ENCODE data around the gene ARGLU1.
"Not testable (repeated sequence)": the region's sequence is repeated elsewhere in the genome, so short reads cannot be mapped to it uniquely, and the experiment has no call there.

ARGLU1 gene, protein sequence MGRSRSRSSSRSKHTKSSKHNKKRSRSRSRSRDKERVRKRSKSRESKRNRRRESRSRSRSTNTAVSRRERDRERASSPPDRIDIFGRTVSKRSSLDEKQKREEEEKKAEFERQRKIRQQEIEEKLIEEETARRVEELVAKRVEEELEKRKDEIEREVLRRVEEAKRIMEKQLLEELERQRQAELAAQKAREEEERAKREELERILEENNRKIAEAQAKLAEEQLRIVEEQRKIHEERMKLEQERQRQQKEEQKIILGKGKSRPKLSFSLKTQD

DNA sequence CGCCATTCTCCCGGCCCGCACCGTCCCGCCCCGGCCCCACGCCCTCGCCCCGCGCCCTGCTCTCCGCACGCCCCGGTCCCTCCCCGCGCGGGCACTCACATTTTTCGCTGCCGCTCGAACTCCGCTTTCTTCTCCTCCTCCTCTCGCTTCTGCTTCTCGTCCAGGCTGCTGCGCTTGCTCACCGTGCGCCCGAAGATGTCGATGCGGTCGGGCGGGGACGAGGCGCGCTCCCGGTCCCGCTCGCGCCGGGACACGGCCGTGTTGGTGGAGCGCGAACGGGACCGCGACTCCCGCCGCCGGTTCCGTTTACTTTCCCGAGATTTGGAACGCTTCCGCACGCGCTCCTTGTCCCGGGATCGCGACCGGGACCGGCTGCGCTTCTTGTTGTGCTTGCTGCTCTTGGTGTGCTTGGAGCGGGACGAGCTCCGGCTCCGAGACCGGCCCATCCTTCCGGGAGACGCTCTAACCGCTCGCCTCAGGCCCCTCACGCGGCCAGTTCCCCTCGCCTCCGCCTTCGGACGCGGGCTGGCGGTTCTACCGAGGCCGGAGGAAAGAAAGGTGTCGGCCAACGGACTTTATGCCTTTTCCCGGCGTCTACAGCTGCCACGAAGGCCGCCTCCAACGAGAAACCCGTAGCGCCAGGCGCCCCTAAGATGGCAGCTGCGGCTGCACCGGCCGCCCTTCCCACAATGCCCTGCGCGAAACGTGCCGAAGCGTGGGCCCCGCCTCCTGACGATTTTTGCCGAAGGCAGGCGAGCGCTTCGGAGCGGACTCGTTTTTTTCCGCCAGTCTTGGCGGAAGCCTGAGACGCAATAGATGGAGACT is at the start of gene ARGLU1:
ARGLU1 (minus strand) TSS at position 664 of the 825 bp plus-strand sequence; CDS start at position 446, 218 bp downstream.
- Mint-ChIP-seq H3K27me3 (no peaks in the 10 kb centered on the region), H3K9me3 (no peaks in the 10 kb centered on the region), H3K36me3 (ENCODE audit: low read depth) (peaks cover 46% of the 10 kb centered on the region), H3K4me1 (ENCODE audit: low read depth) (peaks cover 59% of the 10 kb centered on the region), H3K4me3 (peak within 1 kb of the TSS; percentile 99), H3K27ac (peak within 1 kb of the TSS; percentile 98)
- peak; percentile 99 for DNase-seq

DNA sequence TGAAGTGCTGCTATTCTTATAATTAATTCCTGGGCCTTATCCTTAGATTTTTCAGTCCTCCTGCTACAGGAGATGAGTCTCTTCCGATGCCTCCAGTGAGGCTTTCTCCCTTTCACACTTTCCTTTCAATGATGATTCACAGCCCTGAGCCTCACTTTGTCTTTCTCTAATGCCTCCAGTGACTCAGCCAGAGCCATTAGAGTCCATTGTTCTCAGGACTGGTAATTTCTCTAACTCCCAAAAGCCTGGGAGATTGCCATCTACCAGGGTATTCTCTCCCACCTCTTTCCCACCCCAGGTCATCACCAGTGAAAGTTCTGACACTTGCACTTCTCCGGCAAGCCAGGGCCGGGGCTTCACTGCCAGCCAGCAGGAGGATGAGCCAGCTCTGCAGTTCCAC is 49.6 kb upstream of the ARGLU1 start:
- Mint-ChIP-seq H3K36me3 (ENCODE audit: low read depth) (no peaks in the 10 kb centered on the region), H3K27ac (no peak overlapping the region), H3K27me3 (peaks cover 24% of the 10 kb centered on the region), H3K4me3 (no peak overlapping the region), H3K4me1 (ENCODE audit: low read depth) (peaks cover 4% of the 10 kb centered on the region), H3K9me3 (no peaks in the 10 kb centered on the region)
- no peak for DNase-seq

DNA sequence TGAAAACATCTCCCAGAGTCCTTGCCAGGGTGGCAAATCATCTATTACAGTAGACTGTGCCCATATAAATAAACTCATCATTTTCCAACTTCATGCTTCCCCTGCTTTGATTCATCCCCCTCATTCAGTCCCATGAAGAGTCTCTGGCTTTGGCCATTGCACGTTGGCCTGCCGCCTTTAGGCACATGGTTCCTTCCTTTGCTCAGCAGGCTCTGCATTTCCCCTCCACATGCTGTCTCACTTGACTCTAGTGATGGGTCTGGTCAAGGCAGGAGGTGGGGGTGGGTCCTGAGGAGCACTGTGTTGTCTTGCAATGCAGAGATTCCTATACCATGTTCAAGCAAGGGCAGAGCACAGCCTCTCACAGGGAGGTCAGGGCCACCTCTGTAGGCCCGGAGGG is 48.8 kb upstream of the ARGLU1 start:
- DNase-seq: no peak
- Mint-ChIP-seq H3K9me3 (no peaks in the 10 kb centered on the region), H3K27me3 (peaks cover 19% of the 10 kb centered on the region), H3K27ac (no peak overlapping the region), H3K4me3 (no peak overlapping the region), H3K4me1 (ENCODE audit: low read depth) (peaks cover 4% of the 10 kb centered on the region), H3K36me3 (ENCODE audit: low read depth) (no peaks in the 10 kb centered on the region)

DNA sequence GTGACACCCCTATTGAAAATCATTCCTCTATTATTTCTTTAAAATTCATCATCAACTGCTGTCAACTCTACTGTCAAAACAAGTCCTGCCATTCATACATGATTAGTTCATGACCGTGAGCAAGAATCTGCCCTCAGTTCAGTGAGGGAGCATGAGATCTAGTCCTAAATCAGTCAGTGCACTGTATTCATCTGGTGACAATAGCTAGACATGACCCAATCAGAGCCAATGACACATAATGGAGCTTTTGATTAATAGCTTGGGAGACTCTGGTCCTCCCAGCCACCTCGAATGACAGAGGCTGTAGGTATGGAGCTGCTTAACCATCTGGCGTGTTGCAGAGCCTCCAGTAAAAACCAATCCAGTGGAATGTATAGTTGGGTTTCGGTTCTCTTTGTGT is 46.9 kb upstream of the ARGLU1 start:
- Mint-ChIP-seq H3K4me1 (ENCODE audit: low read depth) (peaks cover 3% of the 10 kb centered on the region), H3K4me3 (no peak overlapping the region), H3K9me3 (no peaks in the 10 kb centered on the region), H3K27ac (no peak overlapping the region), H3K27me3 (peaks cover 12% of the 10 kb centered on the region), H3K36me3 (ENCODE audit: low read depth) (no peaks in the 10 kb centered on the region)
- DNase-seq: no peak

DNA sequence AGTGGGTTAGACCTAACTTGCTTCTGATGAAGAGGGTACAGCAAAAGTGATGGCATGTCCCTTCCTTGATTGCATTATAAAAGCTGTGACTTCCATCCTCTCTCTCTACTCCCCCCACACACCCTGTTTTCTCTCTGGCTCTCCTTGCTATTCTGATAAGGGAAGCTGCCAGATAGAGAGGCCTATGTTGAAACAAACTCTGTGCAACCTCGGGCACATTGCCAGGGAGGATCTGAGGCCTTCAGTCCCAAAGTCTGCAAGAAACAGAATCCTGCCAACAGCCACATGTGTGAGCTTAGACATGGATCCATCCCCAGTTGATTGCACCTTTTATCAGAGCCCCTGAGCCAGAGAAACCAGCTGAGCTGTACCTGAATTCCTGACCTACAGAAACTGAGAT is 44.8 kb upstream of the ARGLU1 start:
- no peaks in the 10 kb centered on the region for H3K4me1 Mint-ChIP-seq (ENCODE audit: low read depth)
- H3K36me3 Mint-ChIP-seq (ENCODE audit: low read depth): no peaks in the 10 kb centered on the region
- peaks cover 17% of the 10 kb centered on the region for H3K27me3 Mint-ChIP-seq
- H3K9me3 Mint-ChIP-seq: no peaks in the 10 kb centered on the region
- DNase-seq: no peak
- H3K4me3 Mint-ChIP-seq: no peak overlapping the region
- no peak overlapping the region for H3K27ac Mint-ChIP-seq

DNA sequence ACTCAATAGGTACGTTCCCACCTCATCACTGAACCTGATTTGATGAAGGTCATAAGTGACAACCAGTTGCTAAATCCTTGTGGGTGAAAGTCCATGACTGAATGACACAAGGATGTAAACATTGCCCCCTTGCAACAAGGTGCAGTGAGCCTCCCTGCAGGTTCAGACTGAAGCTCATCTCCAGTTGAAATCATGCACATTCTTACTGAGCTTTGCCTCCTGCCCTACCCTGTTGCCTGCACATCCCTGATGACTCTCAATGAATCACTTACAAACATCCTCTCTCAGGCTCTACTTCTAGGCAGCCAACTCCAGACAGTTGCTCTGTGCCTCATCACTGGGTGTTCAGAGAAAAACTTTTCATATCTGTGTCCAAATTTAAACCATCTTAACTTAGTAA is 42.5 kb upstream of the ARGLU1 start:
- no peaks in the 10 kb centered on the region for H3K36me3 Mint-ChIP-seq (ENCODE audit: low read depth)
- H3K4me3 Mint-ChIP-seq: no peak overlapping the region
- H3K27ac Mint-ChIP-seq: no peak overlapping the region
- no peaks in the 10 kb centered on the region for H3K4me1 Mint-ChIP-seq (ENCODE audit: low read depth)
- peaks cover 2% of the 10 kb centered on the region for H3K9me3 Mint-ChIP-seq
- H3K27me3 Mint-ChIP-seq: peaks cover 30% of the 10 kb centered on the region
- DNase-seq: no peak

DNA sequence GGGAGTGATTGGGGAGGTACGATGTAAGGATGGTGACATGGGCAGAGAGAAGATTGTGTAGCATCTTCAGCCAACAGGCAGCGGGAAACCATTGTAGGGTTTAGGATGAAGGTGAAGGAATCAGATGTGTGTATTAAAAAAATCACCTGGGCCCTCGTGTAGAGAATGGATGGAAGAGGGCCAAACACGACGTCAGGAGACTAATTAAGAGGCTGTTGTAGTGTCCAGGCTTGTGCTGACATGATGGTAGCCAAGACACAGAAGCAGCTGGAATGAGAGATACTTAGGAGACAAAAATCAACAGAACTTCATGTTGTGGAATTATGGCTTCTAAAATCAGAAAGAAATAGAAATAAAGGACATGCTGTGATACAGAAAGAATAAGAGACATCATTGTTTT is 41.2 kb upstream of the ARGLU1 start:
- Mint-ChIP-seq H3K4me1 (ENCODE audit: low read depth) (no peaks in the 10 kb centered on the region), H3K9me3 (peaks cover 2% of the 10 kb centered on the region), H3K36me3 (ENCODE audit: low read depth) (no peaks in the 10 kb centered on the region), H3K27me3 (peaks cover 31% of the 10 kb centered on the region), H3K27ac (no peak overlapping the region), H3K4me3 (no peak overlapping the region)
- DNase-seq: no peak

DNA sequence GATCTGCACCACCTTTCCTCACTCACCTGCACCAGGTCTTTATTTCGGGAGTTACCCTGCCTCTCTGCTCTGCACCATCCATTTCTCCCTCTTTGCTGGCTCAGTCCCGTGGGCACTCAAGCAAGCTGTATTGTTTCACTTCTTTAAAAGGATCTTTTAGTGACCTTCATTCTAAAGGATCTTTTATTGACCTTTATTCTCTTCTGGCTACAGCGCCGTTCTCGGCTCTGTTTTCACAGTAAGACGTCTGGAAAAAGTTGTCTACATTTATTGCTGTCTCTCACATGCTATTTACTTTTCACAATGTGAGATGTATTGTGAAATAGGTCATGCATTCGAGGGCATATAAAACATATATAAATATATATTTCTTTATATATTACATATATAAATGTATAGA is 35.6 kb upstream of the ARGLU1 start:
- DNase-seq: no peak
- H3K36me3 Mint-ChIP-seq (ENCODE audit: low read depth): no peaks in the 10 kb centered on the region
- peaks cover 2% of the 10 kb centered on the region for H3K9me3 Mint-ChIP-seq
- H3K4me3 Mint-ChIP-seq: no peak overlapping the region
- H3K27ac Mint-ChIP-seq: no peak overlapping the region
- H3K27me3 Mint-ChIP-seq: peaks cover 24% of the 10 kb centered on the region
- peaks cover 21% of the 10 kb centered on the region for H3K4me1 Mint-ChIP-seq (ENCODE audit: low read depth)

DNA sequence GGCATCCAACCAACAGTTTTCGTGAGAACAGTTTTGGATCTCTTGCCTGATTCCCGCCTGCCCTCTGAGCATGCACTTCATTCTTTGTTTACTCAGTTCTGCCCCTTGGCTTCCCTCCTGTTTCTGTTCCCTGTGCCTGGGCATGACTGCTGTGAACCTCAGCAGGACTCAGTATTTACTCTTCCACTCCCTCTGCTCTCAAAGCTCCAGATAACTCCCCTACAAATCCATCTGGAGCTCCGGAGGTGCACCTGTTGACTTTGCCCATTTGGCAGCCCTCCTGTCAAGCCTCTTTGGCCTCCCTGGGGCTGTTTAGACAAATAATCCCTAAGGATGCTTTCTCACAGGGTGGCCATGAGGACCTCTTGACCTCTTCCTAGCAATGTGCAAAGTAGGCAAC is 34.2 kb upstream of the ARGLU1 start:
- no peaks in the 10 kb centered on the region for H3K36me3 Mint-ChIP-seq (ENCODE audit: low read depth)
- H3K27me3 Mint-ChIP-seq: peaks cover 19% of the 10 kb centered on the region
- peaks cover 21% of the 10 kb centered on the region for H3K4me1 Mint-ChIP-seq (ENCODE audit: low read depth)
- no peak overlapping the region for H3K27ac Mint-ChIP-seq
- peaks cover 2% of the 10 kb centered on the region for H3K9me3 Mint-ChIP-seq
- DNase-seq: no peak
- no peak overlapping the region for H3K4me3 Mint-ChIP-seq

DNA sequence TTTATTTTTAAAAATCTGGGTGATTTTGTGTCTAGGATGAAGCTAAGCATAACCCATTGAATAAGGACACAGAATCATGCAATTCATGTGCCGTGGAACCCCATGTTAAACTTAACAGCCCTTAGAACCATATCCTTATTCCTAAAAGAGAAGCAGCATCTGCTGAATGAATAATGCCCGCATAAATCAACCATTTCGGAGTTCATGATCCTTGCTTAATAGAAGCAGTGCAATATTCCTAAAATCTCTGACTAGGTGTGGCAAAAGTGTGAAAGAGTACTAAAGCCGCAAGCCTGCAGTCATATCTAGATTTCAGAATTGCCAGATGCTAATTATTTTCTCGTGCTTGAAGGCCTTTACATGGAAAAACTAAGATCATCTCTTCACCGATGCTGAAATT is 33.6 kb upstream of the ARGLU1 start:
- DNase-seq: no peak
- Mint-ChIP-seq H3K9me3 (peaks cover 2% of the 10 kb centered on the region), H3K36me3 (ENCODE audit: low read depth) (no peaks in the 10 kb centered on the region), H3K4me1 (ENCODE audit: low read depth) (peaks cover 21% of the 10 kb centered on the region), H3K4me3 (no peak overlapping the region), H3K27ac (no peak overlapping the region), H3K27me3 (peaks cover 22% of the 10 kb centered on the region)

DNA sequence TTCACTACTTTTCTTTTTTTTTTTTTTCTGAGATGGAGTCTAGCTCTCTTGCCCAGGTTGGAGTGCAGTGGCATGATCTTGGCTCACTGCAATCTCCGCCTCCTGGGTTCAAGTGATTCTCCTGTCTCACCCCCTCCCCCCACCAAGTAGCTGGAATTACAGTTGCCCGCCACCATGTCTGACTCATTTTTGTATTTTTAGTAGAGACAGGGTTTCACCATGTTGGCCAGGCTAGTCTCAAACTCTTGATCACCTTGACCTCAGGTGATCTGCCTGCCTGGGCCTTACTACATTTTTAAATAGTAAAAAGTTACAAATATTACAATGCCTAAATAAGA is 32.8 kb upstream of the ARGLU1 start:
- not testable (repeated sequence) for DNase-seq; H3K36me3 Mint-ChIP-seq (ENCODE audit: low read depth); H3K27ac Mint-ChIP-seq; H3K9me3 Mint-ChIP-seq; H3K4me3 Mint-ChIP-seq
- Mint-ChIP-seq H3K27me3 (peaks cover 19% of the 10 kb centered on the region), H3K4me1 (ENCODE audit: low read depth) (peaks cover 21% of the 10 kb centered on the region)

DNA sequence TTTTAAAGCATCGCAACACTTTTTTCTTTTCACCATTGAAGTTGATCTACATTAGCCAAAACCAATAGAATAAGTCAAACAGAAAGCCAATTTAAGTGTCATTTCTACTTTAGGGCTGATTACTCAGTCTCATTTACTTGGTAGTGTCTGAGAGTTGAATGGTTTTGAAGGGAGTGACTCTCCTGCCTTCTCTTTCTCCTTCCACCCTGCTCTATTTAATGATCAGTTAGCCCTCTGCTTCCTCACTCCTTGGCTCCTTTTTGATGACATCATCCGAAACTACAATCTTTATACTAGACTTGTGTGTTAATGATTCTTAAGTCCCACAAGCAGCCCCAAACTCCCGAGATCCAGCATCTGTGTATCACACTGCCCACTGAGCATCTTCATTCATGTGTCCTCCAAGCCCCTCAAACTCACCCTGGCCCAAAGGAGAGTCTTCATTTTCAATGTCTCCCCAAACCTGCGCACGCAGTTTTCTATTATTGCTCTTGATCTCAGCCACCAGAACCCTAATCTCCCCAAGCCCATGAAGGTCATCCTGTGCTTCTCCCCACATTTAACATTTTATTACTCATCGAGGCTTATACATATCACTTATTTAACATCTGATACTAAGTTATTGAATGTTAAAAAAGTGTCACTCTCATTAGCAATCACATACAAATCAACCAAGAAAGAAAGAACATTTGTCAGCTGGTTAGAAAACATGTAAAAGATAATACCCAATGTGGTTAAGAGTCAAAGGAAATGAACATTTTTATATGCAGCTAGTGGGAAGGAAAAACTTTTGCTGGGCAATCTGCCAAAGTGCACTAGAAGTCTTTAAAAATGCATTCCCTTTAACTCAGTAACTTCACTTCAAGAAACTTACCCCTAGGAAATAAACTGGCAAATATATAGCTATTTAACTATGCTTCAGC is 32.2 kb upstream of the ARGLU1 start:
- Mint-ChIP-seq H3K27me3 (peaks cover 14% of the 10 kb centered on the region), H3K36me3 (ENCODE audit: low read depth) (no peaks in the 10 kb centered on the region), H3K4me3 (no peak overlapping the region), H3K9me3 (no peaks in the 10 kb centered on the region), H3K4me1 (ENCODE audit: low read depth) (peaks cover 21% of the 10 kb centered on the region), H3K27ac (peak overlapping the region; percentile 19)
- no peak for DNase-seq

DNA sequence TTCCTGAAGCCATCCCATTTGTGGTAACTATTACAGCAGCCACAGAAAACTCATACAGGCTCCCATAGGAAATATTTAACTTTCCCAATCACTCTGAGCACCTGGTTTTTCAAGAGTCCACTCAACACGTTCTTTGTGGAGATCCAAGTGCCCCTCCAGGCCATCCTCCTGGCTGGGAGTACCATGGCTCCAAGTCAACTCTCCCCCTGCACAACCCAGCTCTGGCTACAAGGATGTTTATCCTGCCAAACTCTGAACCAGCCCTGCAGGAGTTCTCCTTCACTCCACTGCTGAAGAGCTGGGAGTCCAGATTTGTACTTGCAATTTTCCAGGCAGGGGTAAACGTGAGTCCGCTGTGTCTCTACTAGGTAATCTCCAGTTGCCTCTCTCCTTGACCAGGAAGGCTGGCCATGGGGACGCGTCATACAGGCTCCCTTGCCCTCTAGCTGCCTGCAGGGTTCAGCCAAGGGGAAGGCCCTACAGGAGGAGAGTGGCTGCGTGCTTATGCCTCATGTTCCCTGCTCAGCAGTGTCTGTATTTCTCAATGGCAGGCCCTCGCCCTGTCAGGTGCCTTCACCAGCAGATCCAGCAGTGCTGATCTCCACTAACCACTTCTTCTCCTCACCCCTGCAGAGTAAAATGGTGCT is 29.9 kb upstream of the ARGLU1 start:
- no peaks in the 10 kb centered on the region for H3K9me3 Mint-ChIP-seq
- H3K4me1 Mint-ChIP-seq (ENCODE audit: low read depth): peaks cover 21% of the 10 kb centered on the region
- H3K4me3 Mint-ChIP-seq: no peak overlapping the region
- H3K27ac Mint-ChIP-seq: no peak overlapping the region
- H3K27me3 Mint-ChIP-seq: peaks cover 11% of the 10 kb centered on the region
- DNase-seq: no peak
- no peaks in the 10 kb centered on the region for H3K36me3 Mint-ChIP-seq (ENCODE audit: low read depth)

DNA sequence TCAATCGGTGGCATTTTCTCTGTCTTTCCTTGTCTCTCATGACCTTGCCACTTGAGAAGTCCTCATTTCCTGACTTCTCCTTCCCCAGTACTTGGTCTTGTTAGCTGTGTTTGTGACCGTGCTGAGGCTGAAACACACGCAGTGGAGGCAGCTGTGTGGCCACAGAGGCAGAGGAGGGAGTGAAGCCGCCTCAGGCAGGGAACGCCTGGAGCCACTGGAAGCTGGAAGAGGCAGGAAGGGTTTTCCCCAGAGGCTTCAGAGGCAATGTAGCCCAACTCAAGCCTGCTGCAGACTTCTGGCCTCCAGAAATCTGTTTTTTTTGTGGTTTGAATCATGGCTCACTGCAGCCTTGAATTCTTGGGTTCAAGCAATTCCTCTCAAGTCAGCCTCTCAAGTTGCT is 29.2 kb upstream of the ARGLU1 start:
- Mint-ChIP-seq H3K4me1 (ENCODE audit: low read depth) (peaks cover 19% of the 10 kb centered on the region), H3K36me3 (ENCODE audit: low read depth) (no peaks in the 10 kb centered on the region), H3K4me3 (no peak overlapping the region), H3K27me3 (peaks cover 15% of the 10 kb centered on the region), H3K9me3 (no peaks in the 10 kb centered on the region), H3K27ac (no peak overlapping the region)
- DNase-seq: no peak

All from activated T-cell treated with anti-CD3 and anti-CD28 coated beads, Interleukin-2, amount 50 U/mL, for 24 hours (primary cell).